HG02981 (cell line): ENCODE measurements around the gene PKDCC.

Experiments used
- ATAC-seq: cut with Tn5 transposase; IDR thresholded peaks from one replicate; pipeline ENCODE4 v1.9.1; 2021; ENCODE audit warnings: mild to moderate bottlenecking, moderate library complexity; ENCODE audit not compliant: unreplicated experiment

The PKDCC gene, protein sequence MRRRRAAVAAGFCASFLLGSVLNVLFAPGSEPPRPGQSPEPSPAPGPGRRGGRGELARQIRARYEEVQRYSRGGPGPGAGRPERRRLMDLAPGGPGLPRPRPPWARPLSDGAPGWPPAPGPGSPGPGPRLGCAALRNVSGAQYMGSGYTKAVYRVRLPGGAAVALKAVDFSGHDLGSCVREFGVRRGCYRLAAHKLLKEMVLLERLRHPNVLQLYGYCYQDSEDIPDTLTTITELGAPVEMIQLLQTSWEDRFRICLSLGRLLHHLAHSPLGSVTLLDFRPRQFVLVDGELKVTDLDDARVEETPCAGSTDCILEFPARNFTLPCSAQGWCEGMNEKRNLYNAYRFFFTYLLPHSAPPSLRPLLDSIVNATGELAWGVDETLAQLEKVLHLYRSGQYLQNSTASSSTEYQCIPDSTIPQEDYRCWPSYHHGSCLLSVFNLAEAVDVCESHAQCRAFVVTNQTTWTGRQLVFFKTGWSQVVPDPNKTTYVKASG

DNA sequence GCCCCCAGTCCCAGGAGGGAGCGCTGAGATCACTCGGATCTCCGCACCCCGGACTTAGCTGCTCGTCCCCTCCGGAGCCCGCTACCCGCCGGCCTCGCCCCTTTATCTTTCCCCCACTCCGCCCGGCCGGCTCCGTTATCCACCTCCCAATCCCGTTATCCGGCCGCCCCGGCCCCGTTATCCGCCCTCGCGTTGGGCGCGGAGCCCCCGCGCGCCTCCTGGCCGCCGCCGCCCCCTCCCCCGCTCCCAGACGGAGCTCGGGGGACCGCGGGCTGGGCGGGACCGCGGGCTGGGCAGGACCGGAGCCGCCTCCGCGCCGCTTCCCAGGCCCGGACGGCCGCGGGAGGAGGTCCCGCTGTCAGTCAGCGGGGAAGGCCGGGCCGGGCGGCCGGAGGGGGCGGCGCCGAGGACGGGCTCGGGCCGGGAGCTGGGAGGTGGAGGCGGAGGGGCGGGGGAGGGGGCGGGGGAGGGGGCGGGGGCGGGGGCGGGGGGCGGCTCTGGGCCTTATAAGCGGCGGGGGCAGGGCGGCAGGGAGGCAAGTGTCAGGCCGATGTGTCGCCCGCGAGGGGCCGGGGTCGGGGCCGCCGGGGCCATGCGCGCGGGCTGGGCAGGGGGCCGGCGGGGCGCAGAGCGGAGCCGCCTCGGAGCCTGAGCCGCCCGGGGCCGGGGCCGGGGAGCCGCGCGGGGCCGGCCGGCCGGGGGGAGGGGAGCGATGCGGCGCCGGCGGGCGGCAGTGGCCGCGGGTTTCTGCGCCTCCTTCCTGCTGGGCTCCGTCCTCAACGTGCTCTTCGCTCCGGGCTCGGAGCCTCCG lies at the start of gene PKDCC:
TSS of gene PKDCC (plus strand) at position 534 of the 811 bp plus-strand sequence. CDS start at position 713, 179 bp downstream.
- peak; percentile 52 for ATAC-seq

DNA sequence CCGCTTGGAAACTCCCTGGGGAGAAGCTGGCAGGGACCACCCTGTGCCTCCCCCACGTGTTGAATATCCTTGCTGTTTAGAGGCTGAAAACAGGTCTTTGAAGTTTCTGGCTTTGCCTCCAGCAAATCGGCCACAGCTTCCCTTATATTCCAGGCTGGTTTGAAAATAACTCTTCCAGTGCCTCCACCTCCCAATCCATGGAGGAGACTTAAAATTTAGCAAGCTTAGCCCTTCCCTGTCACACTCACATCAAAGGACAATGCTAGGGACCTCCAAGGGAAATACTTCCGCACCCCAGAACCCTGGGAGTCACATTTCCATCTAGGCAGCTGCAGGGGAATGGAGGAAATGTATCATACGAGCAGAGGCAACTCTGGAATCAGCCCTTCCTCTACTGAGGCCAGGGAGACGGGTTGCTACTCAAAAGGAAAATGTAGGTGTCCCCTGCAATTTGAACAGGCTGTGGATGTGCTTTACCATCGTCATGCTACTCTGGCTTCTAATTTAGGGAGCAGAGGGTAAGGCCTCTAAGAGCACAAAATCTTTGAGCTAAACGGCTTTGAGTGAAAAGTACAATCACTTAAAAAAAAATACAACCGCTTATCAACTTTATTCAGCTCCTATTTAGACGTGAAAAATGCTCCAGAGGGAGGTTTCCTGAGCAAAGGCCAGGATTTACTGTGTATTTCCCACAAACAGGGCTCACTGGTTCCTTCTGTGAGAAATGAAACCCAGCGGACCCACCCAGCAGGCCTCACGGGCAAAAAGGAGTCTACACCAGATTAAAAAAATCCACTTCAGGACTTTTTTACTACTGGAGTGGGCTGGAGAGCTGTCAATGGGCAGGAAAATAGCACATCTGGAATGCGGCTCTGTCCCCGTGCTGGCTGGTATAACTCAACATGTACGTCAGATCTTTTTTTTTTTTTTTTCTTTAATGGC lies 49.4 kb upstream of the PKDCC start:
- ATAC-seq = no peak

DNA sequence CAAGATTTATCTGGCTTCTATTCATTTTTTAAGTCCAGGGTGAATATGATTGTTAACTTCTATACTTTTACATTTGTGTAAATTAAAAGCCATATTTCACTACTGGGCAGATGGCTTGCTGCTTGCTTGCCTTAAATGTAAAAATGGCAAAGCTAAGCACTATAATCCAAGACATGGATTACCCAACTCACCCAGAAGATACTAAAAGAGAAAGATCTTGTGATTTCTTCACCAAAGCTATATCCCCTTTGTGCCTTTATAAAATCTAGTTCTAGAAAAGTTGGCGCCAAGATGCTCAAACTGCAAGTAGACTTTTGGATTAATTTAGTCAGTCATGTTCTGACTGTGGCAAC lies 48.7 kb upstream of the PKDCC start:
- no peak for ATAC-seq

DNA sequence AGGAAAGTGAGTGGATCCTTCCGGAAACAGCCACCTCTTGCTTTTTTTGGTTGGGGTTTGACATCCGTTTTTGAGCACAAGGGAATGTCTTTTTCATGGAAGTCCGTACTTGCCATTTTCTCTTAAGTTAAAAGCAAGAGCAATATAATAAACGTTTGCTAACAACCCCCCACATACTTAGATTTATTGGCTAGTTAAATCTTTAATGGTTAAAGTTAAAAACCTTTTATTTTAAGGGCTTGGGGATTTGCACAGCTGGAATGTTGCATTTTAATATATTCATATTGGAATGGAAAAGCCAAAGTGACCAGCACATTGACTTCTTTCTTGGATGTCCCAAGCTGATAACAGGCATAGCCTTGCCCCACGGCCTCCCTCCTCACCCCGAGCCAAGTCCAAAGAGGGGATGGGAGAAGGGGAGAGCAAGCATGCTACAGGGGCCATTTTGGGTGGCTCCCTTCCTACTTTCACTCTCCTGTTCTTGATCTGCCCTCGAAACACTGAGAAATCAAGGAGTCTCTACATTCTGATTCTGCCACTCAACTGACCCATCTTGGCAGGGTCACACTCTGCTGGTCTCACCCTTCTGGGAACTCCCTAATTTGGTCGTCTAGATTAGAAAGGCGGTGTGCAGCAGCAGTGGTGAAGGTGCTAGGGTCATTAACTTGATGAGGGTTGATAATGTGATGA lies 48.1 kb upstream of the PKDCC start:
- ATAC-seq = no peak

DNA sequence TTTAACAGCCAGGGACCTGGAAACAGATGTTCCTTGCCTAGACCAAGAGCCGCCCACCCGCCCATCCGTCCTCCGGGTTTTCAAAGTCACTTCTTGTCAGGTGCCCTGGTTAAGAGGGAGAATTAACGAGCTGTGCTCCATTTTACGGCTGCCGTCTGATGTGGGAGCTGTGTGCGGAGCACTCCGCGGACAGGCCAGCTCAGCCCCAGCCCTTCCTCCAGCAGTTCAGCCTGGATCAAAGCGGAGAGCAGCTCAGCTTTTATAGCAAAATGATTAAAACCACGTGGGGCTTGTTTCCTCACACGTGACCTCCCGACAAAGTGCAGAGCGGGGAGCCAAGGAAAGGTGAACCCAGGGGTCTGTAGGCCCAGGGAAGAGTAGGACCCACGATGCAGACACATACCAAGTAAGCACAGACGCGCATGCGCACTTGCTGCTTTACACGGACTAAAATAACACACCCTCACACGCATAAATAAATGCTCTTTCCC lies 46.1 kb upstream of the PKDCC start:
- ATAC-seq = no peak

DNA sequence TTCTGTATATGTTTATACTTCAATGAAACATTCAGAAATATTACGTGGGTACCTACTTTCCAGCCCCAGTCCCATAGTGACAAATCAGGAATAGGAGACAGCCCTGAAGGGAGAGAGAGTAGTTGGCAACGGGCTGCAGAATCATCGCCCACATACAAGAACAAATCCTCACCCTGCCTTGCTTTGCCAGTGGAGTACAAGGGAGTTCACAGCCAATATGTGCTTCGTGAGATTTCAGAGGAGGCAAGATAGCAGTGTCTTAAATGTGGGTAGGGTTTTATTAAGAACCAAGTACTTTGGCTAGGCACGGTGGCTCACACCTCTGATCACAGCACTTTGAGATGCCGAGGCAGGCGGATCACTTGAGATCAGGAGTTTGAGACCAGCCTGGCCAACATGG lies 40.3 kb upstream of the PKDCC start:
- ATAC-seq = no peak

DNA sequence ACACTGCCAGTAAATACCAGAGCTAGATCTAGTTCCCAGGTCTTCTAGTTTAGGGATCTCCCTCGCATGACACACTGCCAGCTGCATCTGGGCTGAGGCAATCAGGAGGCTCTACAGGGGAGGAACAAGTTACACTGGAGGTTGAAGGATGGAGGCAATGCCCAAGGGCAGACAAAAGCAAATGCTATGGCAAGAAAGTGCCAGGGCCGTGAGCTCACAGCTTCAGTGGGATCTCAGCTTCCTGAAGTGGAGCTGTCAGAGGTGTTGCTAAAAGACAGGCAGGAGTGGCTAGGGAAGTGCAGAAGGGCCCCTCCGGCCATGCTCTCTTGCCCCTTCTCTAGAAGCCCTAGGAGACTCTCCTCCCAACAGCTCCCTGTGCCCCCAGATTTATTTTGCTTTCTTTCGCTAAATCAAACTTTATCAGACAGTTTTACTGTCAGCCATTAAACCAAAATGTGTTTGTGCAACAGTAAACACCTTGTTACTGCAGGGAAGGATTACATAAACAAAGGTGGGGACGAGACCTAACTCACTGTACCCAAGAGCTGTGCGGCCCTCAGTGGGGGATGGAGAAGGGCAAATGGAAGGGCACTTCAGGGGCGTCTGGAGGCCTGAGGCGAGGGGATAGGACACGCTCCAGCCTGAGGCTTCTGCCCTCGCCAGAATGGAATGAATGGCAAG lies 39.4 kb upstream of the PKDCC start:
- no peak for ATAC-seq

DNA sequence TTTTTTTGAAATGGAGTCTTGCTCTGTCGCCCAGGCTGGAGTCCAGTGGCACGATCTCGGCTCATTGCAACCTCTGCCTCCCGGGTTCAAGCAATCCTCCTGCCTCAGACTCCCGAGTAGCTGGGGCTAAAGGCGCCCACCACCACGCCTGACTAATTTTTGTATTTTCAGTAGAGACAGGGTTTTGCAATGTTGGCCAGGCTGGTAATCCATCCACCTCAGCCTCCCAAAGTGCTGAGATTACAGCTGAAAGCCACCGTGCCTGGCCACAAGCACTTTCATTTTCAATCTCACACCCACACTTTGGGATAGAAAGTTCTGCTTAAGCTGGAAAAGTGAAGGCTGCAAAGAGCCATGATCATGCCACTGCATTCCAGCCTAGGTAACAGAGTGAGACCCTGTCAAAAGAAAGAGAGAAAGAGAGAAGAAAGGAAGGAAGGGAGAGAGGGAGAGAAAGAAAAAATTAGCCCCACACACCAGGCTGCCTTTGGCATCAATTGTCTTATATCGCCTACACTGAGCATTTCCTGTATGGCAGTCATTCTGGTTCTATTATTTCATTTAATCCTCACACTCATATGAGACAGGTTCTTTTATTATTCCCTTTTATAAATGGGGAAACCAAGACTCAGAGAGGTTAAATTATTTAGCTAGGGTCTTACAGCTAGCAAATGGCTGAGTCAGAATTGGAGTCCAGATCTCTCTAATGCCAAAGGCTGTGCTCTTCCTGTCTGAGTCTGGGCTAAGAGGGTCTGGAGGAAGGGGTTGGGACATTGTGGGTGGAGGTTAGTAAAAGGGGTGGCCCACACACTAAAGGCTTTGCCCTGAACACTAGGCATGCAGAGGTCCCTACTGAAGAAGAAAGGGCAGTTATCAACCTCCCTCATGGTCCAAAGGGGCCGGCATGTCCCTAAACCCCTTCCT lies 37.9 kb upstream of the PKDCC start:
- no peak for ATAC-seq

DNA sequence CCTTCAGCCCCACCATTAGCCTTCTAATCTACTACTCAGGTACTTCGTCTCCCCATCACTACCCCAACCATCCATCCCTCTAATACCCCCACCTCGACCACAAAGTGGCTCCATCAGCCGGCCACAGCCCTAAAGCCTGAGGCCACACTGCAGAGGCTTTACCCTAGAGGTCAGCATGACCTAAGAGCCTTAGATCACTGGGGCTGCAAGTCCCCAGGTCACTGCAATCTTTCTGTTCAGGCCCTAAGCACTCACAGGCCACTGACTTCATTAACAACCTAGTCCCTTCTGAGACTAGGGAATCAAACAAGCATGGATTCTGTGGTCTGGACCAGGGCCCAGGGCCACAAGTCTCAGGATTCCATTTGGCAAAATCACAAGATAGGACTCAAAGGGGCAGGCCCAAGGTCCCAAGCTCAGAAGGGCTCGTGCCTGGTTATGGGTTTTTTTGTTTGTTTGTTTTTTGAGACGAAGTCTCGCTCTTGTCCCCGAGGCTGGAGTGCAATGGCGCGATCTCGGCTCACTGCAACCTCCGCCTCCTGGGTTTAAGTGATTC lies 37.0 kb upstream of the PKDCC start:
- ATAC-seq = no peak

DNA sequence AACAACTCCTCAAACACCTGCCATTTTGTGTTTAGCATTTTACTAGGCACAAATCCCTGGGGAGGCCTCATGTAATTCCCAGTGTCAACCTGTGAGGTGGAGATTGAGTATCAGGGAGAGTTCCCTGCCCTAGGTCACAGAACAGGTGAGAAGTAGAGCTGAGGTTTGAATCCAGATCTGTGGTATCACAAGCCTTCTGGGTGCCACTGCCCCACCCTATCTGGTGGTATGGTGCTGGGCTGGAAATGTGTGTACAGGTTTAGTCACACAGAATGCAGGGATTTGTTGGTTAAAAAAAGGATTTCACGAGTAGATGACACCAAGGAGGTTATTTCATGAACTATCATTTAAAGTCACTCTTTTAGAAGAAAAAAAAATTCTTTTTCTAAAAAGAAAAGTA lies 35.7 kb upstream of the PKDCC start:
- ATAC-seq = no peak

DNA sequence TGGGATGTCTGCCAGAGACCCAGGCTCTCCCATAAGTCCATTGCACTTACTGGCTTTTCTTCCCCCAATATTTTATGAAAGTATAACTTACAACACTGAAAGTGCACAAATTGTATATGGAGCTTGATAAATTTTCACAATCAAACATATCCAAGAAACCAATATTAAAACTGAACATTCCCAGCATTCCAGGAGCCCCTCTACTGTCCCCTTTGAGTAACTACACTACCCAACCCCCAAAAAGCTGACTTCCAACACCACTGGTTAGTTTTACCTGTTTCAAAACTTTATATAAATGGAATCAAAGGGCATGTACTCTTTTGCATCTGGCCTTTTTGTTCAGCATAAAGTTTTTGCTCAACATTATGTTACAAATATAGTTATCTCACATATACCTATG lies 35.2 kb upstream of the PKDCC start:
- no peak for ATAC-seq

DNA sequence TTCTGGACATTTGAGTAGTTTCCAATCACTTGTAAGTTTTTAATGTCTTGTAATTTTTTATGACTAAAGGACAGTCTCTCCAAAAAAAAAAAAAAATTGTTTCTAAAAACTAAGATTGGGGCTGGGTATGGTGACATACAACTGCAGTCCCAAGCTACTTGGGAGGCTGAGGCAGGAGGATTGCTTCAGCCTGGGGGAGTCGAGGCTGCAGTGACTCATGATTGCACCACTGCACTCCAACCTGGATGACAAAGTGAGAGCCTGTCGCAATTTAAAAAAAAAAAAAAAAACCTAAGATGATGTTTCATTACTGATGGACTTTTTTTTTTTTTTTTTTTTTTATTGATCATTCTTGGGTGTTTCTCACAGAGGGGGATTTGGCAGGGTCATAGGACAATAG lies 34.4 kb upstream of the PKDCC start:
- ATAC-seq = no peak

DNA sequence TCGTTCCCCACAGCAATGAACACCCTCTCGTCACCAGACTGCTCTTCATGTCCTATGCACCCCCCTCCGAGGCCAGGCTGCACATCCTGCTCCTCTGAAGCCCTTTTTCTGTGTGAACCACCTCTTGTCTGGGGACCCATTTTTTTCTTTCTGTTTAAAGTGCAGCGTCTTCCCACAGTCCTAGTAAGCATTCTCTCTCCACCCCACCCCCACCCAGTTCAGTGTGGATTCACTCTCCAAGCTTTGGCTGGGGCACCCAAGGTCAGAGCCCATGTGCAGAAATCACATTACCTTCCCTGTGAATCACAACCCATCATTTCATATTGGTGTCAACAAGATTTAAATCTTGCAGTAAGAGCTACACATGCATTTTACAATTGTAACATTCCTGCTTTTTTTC lies 26.4 kb upstream of the PKDCC start:
- ATAC-seq = no peak

DNA sequence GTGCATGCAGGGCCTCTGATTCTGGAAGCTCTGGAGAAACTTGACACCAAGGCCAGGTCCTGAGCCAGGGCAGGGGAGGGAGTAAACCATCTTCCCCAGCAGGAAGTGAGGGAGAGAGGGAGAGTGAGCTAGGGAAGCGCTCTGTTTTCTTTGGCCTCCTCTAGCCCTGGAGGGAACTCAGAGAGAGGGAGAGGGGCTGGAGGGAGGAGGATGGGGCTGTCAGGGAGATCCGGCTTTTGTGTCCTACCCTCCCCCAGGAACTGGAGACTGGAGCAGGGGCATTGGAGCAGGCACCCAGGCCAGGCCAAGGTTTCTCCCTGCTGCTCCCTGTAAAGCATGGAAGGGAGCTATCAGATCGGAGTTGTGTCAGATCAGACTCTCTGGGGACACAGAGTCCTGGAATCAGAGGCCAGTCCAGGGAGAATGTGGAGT lies 22.7 kb upstream of the PKDCC start:
- ATAC-seq = no peak

DNA sequence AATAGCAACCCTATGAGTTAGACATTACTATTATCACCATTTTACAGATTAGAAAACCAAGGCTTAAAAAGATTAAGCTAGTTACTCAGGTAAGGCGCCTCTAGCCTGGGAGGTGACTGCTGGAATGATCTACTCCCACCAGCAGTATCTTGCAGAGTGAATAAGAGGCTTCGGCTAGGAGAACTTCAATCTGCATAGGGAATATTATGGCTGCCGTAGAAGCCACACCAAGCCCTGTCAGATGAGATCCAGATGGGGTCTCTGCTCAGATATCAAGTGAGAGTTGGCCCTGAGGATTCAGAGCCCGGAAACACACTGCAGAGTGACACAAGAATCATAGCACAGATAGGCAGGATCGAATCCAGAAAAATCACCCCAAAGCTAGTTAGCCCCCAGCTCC lies 21.5 kb upstream of the PKDCC start:
- no peak for ATAC-seq

DNA sequence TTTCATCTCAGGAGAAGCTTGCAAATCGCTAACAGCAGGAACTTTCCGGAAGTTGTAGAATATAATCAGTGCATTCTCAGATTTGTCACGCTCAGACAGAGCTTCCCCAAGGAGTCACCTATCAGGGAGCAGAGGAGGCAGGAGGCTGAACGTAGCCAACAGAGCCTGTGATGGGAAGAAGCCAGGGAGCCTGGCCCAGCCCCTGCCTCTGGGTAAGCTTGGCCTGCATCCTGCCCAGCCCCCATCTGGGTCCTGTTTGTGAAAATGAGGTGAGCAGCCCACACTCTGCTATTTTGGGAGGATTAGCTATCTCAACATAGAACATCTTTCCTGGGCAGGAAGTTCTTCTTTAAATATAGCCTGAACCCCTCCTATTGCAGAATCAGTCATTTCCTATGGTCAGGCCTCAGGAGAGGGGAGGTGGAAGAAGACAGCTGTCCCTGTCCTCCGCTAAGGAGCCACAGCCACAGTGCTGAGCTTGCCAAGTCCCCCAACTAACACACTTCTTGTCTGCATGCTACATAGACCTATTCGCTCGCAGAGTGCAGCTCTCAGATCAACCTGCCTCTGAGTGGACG lies 19.2 kb upstream of the PKDCC start:
- ATAC-seq = peak; percentile 70

DNA sequence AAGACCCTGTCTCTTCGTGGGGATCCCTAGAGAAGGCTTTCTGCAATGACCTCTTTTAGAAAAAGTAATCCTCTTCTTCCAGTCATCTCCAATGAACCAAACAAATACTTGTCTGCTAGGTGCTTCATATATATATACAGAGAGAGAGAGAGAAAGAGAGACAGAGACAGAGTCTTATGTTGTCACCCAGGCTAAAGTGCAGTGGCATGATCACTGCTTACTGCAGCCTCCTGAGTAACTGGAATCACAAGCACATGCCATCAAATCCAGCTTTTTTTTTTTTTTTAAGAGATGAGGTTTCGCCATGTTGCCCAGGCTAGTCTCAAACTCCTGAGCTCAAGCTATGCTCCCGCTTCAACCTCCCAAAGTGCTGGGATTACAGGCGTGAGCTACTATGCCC lies 18.6 kb upstream of the PKDCC start:
- no peak for ATAC-seq

DNA sequence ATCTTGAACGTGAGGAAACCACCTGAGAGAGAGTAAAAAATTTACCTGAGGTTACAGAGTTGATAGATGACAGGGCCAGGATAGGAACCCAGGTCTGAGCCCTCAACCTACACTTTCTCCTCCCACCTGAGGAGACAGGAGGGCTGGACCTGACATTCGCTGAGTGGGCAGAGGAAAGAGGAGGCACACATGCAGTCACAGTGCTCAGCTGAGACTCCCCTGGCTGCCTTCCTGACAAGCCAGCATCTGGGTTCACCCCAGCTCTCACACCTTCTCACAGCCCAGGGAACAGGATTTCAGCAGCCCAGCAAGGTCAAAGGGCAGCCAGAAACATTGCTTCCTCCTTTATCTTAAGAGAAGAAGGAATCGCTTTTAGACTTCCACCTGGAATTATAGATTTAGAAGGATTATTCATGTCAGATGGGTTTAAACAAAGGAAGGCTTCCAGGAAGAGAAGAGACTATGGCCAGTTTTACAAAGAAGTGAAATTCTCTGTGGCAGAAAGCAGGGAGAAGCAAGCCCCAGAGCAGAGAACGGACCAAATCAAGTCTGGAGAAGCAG lies 18.1 kb upstream of the PKDCC start:
- no peak for ATAC-seq
